Activated T-helper 17 cell treated with anti-CD3 and anti-CD28 coated beads, Interleukin-2, amount 50 U/mL, for 72 hours (primary cell): Measurements from ENCODE around the gene XCL2. TPM values are rescaled to one million over a fixed set of nuclear protein-coding genes. Genes with fewer than 3 reads are reported as not detected.

Source experiments
- ATAC-seq: fragments of 150-1000 bp; cut with Tn5 transposase; replicated peaks from 2 replicates; pipeline ENCODE4 v1.10.0; 2021; ENCODE audit warnings: mild to moderate bottlenecking, moderate library complexity
- H3K27ac Mint-ChIP-seq: one replicate; pipeline ENCODE4 v1.8.0; 2022; ENCODE audit warnings: mixed read lengths
- H3K27me3 Mint-ChIP-seq: one replicate; pipeline ENCODE4 v1.8.0; 2022; ENCODE audit warnings: mixed read lengths
- H3K36me3 Mint-ChIP-seq: one replicate; pipeline ENCODE4 v1.8.0; 2022; ENCODE audit warnings: low read depth, mild to moderate bottlenecking, mixed read lengths
- H3K4me1 Mint-ChIP-seq: one replicate; pipeline ENCODE4 v1.8.0; 2022; ENCODE audit warnings: mixed read lengths
- H3K4me3 Mint-ChIP-seq: one replicate; pipeline ENCODE4 v1.8.0; 2022; ENCODE audit warnings: mild to moderate bottlenecking, mixed read lengths
- H3K9me3 Mint-ChIP-seq: one replicate; pipeline ENCODE4 v1.8.0; 2022; ENCODE audit warnings: mixed read lengths
- total RNA-seq, 2 donors: library from RNA; stranded (reverse); gene quantifications; one replicate each; pipeline ENCODE4 v1.2.3, GENCODE V29; 2022

XCL2 gene
- total RNA-seq, 2 donors from 2014 or later: not detected

DNA sequence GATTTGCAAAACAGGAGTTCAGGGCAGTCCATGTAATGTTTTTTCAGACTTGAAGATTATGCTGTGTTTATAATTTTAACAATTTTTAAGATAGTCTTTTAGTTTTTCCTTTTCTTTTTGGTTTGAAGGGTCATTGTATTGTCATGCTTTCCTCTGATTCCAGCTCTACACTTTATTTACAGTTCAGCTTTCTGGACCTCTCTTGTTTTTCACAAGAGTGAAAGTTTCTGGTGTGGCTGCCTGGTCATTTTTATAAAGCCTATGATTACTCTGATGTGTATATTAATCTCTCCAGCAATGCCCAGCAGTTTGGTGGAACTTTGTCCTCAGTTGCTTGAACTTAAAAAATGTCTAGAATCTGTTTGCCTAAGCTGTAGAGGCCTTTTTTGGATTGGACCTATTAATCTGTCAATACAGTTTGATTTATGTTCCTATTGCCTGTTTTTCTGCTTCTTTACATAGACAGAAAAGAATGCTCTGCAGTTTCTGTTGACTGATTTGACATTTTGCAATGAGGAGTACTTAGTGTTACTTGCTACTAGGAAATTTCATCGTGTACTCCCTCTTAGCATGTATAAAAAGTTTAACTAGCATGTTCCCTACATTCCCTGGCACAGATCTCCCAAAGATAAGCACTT is 52.2 kb downstream of the XCL2 start:
- Mint-ChIP-seq H3K27ac (no peak overlapping the region), H3K4me3 (no peak overlapping the region), H3K36me3 (no peaks in the 10 kb centered on the region), H3K4me1 (no peaks in the 10 kb centered on the region), H3K9me3 (no peaks in the 10 kb centered on the region), H3K27me3 (no peaks in the 10 kb centered on the region)
- ATAC-seq: no peak

Other genes with a start within 250 kb of the XCL2 start
- under 1 TPM in 1 of 2 donors, not detected in 1; 0.50 TPM for gene XCL1, start 32.6 kb upstream of the XCL2 start, total RNA-seq
- not detected for gene DPT, start 185.2 kb upstream of the XCL2 start, total RNA-seq